Left hindlimb (tissue), 1 donor: ENCODE data around the gene LRRC58.

Source experiments
- DNase-seq: peaks from one replicate; pipeline ENCODE4 v3.0.0-alpha.2; 2018

Gene LRRC58

GRCh38 chr3:120274739-120275167, 74.4 kb downstream of the LRRC58 start:
- peak; percentile 57 for DNase-seq
